Breast epithelium (tissue), 3 donors: ENCODE results near the gene BBOF1.

Experiments used
- CTCF ChIP-seq, 3 donors: fragments of 450-650 bp; IDR thresholded peaks; one replicate each; pipeline ENCODE4 v1.5.1; 2016 to 2017; ENCODE audit warnings: antibody characterized with exemption in 3 of 3, mild to moderate bottlenecking in 3 of 3, moderate library complexity in 3 of 3
- POLR2AphosphoS5 ChIP-seq, 3 donors: sonication (generic); formaldehyde crosslinking; IDR thresholded peaks; one replicate each; pipeline ENCODE4 v1.6.1; 2017; ENCODE audit warnings: antibody characterized with exemption in 3 of 3

GRCh38 chr14:74109369-74109768, 90.2 kb downstream of the BBOF1 start:
- TF ChIP-seq POLR2AphosphoS5 (IDR thresholded peaks at IDR 0.05) (no peak), CTCF (IDR thresholded peaks at IDR 0.05) (no peak)
